Measurements from ENCODE around the gene CXCR3. TPM values are rescaled to one million over a fixed set of nuclear protein-coding genes. Genes with fewer than 3 reads are reported as not detected.

CXCR3 gene
- total and polyA plus RNA-seq, 2 of the 13 experiments (the other 11 are each of a cell fraction or from before 2014, with no cell fraction given) = 0.18 TPM; not detected in 1

DNA sequence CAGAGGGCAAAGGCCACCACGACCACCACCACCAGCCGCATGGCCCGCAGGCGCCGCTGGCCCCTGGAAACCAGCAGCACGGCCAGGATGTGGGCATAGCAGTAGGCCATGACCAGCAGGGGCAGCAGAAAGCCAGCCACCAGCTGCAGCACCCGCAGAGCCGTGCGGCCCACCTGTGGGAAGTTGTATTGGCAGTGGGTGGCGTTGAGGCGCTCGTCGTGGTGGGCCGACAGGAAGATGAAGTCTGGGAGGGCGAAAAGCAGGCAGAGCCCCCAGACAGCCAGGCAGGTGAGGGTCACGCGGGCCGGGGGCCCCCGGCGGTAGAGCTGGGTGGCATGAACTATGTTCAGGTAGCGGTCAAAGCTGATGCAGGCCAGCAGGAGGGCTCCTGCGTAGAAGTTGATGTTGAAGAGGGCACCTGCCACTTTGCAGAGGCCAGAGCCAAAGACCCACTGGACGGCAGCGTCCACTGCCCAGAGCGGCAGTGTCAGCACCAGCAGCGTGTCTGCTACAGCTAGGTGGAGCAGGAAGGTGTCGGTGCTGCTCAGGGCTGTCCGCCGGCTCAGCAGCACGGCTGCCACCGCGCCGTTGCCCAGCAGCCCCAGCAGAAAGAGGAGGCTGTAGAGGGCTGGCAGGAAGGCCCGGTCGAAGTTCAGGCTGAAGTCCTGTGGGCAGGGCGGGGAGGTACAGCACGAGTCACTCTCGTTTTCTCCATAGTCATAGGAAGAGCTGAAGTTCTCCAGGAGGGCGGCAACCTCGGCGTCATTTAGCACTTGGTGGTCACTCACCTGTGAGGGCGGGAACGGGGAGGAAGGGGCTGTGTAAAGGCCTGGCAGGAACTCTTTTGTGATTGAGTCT lies 1.4 kb downstream of the CXCR3 start (continued):
- TF ChIP-seq ZSCAN29 (CRISPR knock-in tag; conservative IDR thresholded peaks at IDR 0.05) (no peak), TEAD2 (CRISPR knock-in tag; IDR thresholded peaks at IDR 0.05) (no peak), CC2D1A (CRISPR knock-in tag; IDR thresholded peaks at IDR 0.05) (no peak), SMYD3 (CRISPR knock-in tag; IDR thresholded peaks at IDR 0.05) (no peak), MYC (CRISPR knock-in tag; IDR thresholded peaks at IDR 0.05; ENCODE audit: borderline replicate concordance) (peak; percentile 28; the same call in 1 of the 2 replicates), JARID2 (CRISPR knock-in tag; IDR thresholded peaks at IDR 0.05; ENCODE audit: insufficient replicate concordance) (no peak), ZSCAN12 (CRISPR knock-in tag; IDR thresholded peaks at IDR 0.05) (no peak), CHD4 (IDR thresholded peaks at IDR 0.05; ENCODE audit: borderline replicate concordance, low read length) (no peak), KLF12 (CRISPR knock-in tag; IDR thresholded peaks at IDR 0.05; ENCODE audit: borderline replicate concordance) (0 out of 2 replicates have a peak, but pooled peaks have one; percentile 56), FOXA3 (CRISPR knock-in tag; IDR thresholded peaks at IDR 0.05) (no peak), SMARCC2 (IDR thresholded peaks at IDR 0.05) (no peak), TCF7L2 (IDR thresholded peaks at IDR 0.05; ENCODE audit: low read depth, low read length) (no peak), ARNT (IDR thresholded peaks at IDR 0.05) (no peak), SATB2 (CRISPR knock-in tag; IDR thresholded peaks at IDR 0.05) (no peak)
- TF ChIP-seq, protein P1, sequence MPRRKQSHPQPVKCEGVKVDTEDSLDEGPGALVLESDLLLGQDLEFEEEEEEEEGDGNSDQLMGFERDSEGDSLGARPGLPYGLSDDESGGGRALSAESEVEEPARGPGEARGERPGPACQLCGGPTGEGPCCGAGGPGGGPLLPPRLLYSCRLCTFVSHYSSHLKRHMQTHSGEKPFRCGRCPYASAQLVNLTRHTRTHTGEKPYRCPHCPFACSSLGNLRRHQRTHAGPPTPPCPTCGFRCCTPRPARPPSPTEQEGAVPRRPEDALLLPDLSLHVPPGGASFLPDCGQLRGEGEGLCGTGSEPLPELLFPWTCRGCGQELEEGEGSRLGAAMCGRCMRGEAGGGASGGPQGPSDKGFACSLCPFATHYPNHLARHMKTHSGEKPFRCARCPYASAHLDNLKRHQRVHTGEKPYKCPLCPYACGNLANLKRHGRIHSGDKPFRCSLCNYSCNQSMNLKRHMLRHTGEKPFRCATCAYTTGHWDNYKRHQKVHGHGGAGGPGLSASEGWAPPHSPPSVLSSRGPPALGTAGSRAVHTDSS (CRISPR knock-in tag; conservative IDR thresholded peaks at IDR 0.05) = no peak
- TF ChIP-seq, protein P2, sequence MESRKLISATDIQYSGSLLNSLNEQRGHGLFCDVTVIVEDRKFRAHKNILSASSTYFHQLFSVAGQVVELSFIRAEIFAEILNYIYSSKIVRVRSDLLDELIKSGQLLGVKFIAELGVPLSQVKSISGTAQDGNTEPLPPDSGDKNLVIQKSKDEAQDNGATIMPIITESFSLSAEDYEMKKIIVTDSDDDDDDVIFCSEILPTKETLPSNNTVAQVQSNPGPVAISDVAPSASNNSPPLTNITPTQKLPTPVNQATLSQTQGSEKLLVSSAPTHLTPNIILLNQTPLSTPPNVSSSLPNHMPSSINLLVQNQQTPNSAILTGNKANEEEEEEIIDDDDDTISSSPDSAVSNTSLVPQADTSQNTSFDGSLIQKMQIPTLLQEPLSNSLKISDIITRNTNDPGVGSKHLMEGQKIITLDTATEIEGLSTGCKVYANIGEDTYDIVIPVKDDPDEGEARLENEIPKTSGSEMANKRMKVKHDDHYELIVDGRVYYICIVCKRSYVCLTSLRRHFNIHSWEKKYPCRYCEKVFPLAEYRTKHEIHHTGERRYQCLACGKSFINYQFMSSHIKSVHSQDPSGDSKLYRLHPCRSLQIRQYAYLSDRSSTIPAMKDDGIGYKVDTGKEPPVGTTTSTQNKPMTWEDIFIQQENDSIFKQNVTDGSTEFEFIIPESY (CRISPR knock-in tag; IDR thresholded peaks at IDR 0.05) = peak; percentile 73
- TF ChIP-seq, protein P3, sequence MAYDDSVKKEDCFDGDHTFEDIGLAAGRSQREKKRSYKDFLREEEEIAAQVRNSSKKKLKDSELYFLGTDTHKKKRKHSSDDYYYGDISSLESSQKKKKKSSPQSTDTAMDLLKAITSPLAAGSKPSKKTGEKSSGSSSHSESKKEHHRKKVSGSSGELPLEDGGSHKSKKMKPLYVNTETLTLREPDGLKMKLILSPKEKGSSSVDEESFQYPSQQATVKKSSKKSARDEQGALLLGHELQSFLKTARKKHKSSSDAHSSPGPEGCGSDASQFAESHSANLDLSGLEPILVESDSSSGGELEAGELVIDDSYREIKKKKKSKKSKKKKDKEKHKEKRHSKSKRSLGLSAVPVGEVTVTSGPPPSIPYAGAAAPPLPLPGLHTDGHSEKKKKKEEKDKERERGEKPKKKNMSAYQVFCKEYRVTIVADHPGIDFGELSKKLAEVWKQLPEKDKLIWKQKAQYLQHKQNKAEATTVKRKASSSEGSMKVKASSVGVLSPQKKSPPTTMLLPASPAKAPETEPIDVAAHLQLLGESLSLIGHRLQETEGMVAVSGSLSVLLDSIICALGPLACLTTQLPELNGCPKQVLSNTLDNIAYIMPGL (CRISPR knock-in tag; IDR thresholded peaks at IDR 0.05; ENCODE audit: borderline replicate concordance in 1 of 2, low read depth in 1 of 2) = 0 out of 4 replicates have a peak, but pooled peaks have one; percentile 22 to 28
- TF ChIP-seq, protein P4, sequence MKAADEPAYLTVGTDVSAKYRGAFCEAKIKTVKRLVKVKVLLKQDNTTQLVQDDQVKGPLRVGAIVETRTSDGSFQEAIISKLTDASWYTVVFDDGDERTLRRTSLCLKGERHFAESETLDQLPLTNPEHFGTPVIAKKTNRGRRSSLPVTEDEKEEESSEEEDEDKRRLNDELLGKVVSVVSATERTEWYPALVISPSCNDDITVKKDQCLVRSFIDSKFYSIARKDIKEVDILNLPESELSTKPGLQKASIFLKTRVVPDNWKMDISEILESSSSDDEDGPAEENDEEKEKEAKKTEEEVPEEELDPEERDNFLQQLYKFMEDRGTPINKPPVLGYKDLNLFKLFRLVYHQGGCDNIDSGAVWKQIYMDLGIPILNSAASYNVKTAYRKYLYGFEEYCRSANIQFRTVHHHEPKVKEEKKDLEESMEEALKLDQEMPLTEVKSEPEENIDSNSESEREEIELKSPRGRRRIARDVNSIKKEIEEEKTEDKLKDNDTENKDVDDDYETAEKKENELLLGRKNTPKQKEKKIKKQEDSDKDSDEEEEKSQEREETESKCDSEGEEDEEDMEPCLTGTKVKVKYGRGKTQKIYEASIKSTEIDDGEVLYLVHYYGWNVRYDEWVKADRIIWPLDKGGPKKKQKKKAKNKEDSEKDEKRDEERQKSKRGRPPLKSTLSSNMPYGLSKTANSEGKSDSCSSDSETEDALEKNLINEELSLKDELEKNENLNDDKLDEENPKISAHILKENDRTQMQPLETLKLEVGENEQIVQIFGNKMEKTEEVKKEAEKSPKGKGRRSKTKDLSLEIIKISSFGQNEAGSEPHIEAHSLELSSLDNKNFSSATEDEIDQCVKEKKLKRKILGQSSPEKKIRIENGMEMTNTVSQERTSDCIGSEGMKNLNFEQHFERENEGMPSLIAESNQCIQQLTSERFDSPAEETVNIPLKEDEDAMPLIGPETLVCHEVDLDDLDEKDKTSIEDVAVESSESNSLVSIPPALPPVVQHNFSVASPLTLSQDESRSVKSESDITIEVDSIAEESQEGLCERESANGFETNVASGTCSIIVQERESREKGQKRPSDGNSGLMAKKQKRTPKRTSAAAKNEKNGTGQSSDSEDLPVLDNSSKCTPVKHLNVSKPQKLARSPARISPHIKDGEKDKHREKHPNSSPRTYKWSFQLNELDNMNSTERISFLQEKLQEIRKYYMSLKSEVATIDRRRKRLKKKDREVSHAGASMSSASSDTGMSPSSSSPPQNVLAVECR (CRISPR knock-in tag; IDR thresholded peaks at IDR 0.05; ENCODE audit: borderline replicate concordance) = peak; percentile 34; the same call in 1 of the 2 replicates
- TF ChIP-seq, protein P5, sequence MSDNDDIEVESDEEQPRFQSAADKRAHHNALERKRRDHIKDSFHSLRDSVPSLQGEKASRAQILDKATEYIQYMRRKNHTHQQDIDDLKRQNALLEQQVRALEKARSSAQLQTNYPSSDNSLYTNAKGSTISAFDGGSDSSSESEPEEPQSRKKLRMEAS (IDR thresholded peaks at IDR 0.05) = peak; percentile 45; the same call in 1 of the 2 replicates

Data from HepG2 (cell line).